Right cardiac atrium (tissue), 5 donors: Measurements from ENCODE around the gene ZNF174. TPM values are rescaled to one million over a fixed set of nuclear protein-coding genes. Genes with fewer than 3 reads are reported as not detected.

Source experiments
- ATAC-seq, 2 donors: fragments of 200-7000 bp; cut with Tn5 transposase; one replicate each; pipeline versions ENCODE4 v1.8.0 to v1.9.1; 2020; ENCODE audit warnings: moderate library complexity in 2 of 2, mild to moderate bottlenecking in 1 of 2
- DNase-seq, 3 donors: peaks; one replicate each; pipeline ENCODE4 v3.0.0-alpha.2; 2020
- H3K27ac ChIP-seq: one replicate; pipeline ENCODE4 v1.5.1; 2013; ENCODE audit warnings: mild to moderate bottlenecking, low read length, control low read depth, moderate library complexity
- H3K27me3 ChIP-seq: one replicate; pipeline ENCODE4 v1.6.1; 2013; ENCODE audit not compliant: control insufficient read depth, insufficient read depth
- H3K4me1 ChIP-seq: one replicate; pipeline ENCODE4 v1.6.1; 2013; ENCODE audit warnings: low read length; ENCODE audit not compliant: control insufficient read depth, insufficient read depth
- H3K4me3 ChIP-seq: one replicate; pipeline ENCODE4 v1.5.1; 2013; ENCODE audit warnings: low read length, control low read depth
- H3K9me3 ChIP-seq: one replicate; pipeline ENCODE4 v1.6.1; 2013; ENCODE audit warnings: low read length; ENCODE audit not compliant: control insufficient read depth
- WGBS: extraction: QIAGEN DNeasy Blood & Tissue Kit; methylation state at CpG from one replicate; pipeline ENCODE4 v1.1.7; 2013; 5-methylcytosine and 5-hydroxymethylcytosine counted together
- intact Hi-C, 4 donors: fragments of 100-400 bp; cut with DNase I; formaldehyde crosslinking; loops; one replicate each; pipeline versions ENCODE4 v1.11.0 to v1.14.0; 2022 to 2023
- long read RNA-seq, 4 donors: library from polyadenylated mRNA; unstranded; transcript quantifications; one replicate each; pipeline ENCODE4 v2.0.0, GENCODE V29; 2020 to 2021
- polyA plus RNA-seq: library from polyadenylated mRNA; stranded (reverse); fragments of 200-250 nt; gene quantifications from one replicate; pipeline ENCODE4 v1.2.3, GENCODE V29; 2013
- total RNA-seq, 4 donors: library from RNA; stranded (reverse); fragmentation: NEBNext Ultra II Directional; extraction: Animal tissue kit (Norgen Biotek cat#: 25700); gene quantifications; one replicate each; pipeline ENCODE4 v1.2.1, GENCODE V29; 2021
- donor health status: healthy with polysubstance abuse.
- donor health status: DM: no; HTN: yes; CAD: no.
- donor health status: DM: no; HTN: no; CAD: no.
- donor health status: DM: no; HTN: yes; CAD: no; lungs with severe emphysema.
- donor health status: DM: yes; HTN: yes; CAD: no.

Gene ZNF174
- 10 to 100 TPM in 3 of 4 donors, 1 to 10 TPM in 1; 8.9 to 13.5 (median 11.8) TPM for total RNA-seq
- 11.1 TPM for polyA plus RNA-seq
- long read RNA-seq, donor 1, transcript ZNF174-201 (3 exons, 2,260 nt): major isoform, 18 of 25 reads
- long read RNA-seq, donor 1, partial matches to known transcripts: 1 of 25 reads
- long read RNA-seq, donor 1, other reads (novel, unspliced or antisense): 2 of 25 reads
- long read RNA-seq, donor 2, transcript ZNF174-201 (3 exons, 2,260 nt): major isoform, 8 of 12 reads
- long read RNA-seq, donor 2, partial matches to known transcripts: 0 of 12 reads
- long read RNA-seq, donor 2, other reads (novel, unspliced or antisense): 2 of 12 reads
- long read RNA-seq, donor 3, transcript ZNF174-201 (3 exons, 2,260 nt): major isoform, 26 of 41 reads
- long read RNA-seq, donor 3, transcript ZNF174-202 (3 exons, 1,557 nt): minor isoform, 11 of 41 reads
- long read RNA-seq, donor 3, partial matches to known transcripts: 0 of 41 reads
- long read RNA-seq, donor 3, other reads (novel, unspliced or antisense): 2 of 41 reads
- long read RNA-seq, donor 4, transcript ZNF174-201 (3 exons, 2,260 nt): major isoform, 15 of 17 reads
- long read RNA-seq, donor 4, partial matches to known transcripts: 0 of 17 reads
- long read RNA-seq, donor 4, other reads (novel, unspliced or antisense): 0 of 17 reads

DNA sequence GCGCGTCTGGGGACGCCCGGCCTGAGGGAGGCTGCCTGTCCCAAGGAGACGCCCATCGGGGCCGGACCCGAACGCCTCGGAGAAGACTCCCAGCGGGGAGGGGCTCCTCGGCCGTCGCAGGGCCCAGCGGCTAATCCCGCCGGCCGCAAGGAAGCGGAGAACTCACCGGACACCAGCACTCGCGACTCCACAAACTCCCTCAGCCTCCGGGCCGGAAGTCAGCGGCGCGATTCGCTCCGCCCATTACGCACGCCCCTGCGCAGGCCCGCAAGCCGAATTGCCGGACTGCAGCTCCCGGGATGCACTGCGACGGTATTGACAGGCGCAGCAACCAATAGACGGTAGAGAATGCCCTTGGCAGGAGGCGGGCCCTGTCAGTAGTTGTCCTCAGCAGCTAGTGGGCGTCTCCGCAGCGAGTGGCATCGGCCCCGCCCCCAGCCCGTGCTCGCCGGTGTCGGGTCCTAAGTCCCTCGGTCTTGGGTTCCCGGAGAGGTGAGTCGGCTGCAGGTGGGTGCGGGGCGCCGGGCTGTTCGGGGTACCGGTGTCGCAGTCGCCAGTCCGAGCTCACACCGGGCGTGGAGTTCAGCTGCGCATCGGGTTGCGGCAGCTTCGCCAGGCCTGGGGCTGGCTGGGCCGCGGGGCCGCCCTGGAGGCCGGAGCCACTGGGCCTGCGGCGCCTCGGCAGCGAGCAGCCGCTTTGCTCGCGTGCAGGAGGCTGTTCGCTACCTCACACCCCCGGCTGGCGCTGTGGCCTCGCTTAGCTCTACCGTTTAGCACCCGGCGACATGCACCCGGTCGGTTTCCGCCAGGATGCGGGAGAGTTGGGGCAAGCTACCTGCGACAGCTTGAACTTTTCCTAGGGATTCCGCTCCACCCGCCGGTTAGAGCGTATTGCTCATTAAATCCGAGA lies at the start of gene ZNF174, which contains the start of gene ZSCAN32:
Gene ZNF174, plus strand, starts transcription at position 437 of the 910 bp plus-strand sequence. CDS start 790 bp downstream, outside the sequence.
Gene ZSCAN32, minus strand, starts transcription at position 226 of the 910 bp plus-strand sequence. CDS start 3,447 bp downstream, outside the sequence.
- Histone ChIP-seq H3K9me3 (peaks cover 12% of the 10 kb centered on the region), H3K4me1 (peaks cover 7% of the 10 kb centered on the region), H3K4me3 (peak within 1 kb of the TSS; percentile 97), H3K27ac (peak within 1 kb of the TSS; percentile 92), H3K27me3 (no peaks in the 10 kb centered on the region)
- intact Hi-C loops: loop anchor here in 3 of 4 donors (5.0 to 10.0 kb wide), 4 partner anchors 54 to 96 kb away; partner anchors contain the start of genes C16orf90 (in 1 of the 3), TIGD7 (in 1 of the 3) and ZNF75A (in 1 of the 3)
- peak; percentile 98 to 99 (median 99) for DNase-seq
- WGBS: under 1% methylated on average over 95 of the region's 95 CpGs
- ATAC-seq: peak; percentile 100

- Histone ChIP-seq H3K4me1 (no peaks in the 10 kb centered on the region), H3K9me3 (no peaks in the 10 kb centered on the region), H3K27ac (no peak within 1 kb of the TSS), H3K4me3 (no peak within 1 kb of the TSS), H3K27me3 (no peaks in the 10 kb centered on the region)
- ATAC-seq: no peak
- DNase-seq: no peak
- WGBS: 63% methylated on average over 3 of the region's 3 CpGs
- intact Hi-C loops: no loop called here
Measured at GRCh38 chr16:3355589-3355988, 45.4 kb upstream of the ZNF174 start, which contains the start of gene OR2C1. OR2C1 (plus strand) TSS chr16:3355889; CDS start chr16:3355941, 52 bp downstream.

DNA sequence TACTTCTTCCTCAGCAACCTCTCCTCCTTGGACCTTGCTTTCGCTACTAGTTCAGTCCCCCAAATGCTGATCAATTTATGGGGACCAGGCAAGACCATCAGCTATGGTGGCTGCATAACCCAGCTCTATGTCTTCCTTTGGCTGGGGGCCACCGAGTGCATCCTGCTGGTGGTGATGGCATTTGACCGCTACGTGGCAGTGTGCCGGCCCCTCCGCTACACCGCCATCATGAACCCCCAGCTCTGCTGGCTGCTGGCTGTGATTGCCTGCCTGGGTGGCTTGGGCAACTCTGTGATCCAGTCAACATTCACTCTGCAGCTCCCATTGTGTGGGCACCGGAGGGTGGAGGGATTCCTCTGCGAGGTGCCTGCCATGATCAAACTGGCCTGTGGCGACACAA lies 44.9 kb upstream of the ZNF174 start:
- no peaks in the 10 kb centered on the region for H3K27me3 ChIP-seq
- H3K9me3 ChIP-seq: no peaks in the 10 kb centered on the region
- intact Hi-C loops: no loop called here
- H3K4me3 ChIP-seq: no peak overlapping the region
- no peak for DNase-seq
- 84% methylated on average over 10 of the region's 10 CpGs for WGBS
- H3K27ac ChIP-seq: no peak overlapping the region
- ATAC-seq: no peak
- H3K4me1 ChIP-seq: no peaks in the 10 kb centered on the region

GRCh38 chr16:3358871-3359270 lies 42.1 kb upstream of the ZNF174 start:
- H3K4me1 ChIP-seq: no peaks in the 10 kb centered on the region
- 45% methylated on average over 1 of the region's 1 CpG for WGBS
- H3K9me3 ChIP-seq: no peaks in the 10 kb centered on the region
- intact Hi-C loops: no loop called here
- ATAC-seq (no peak), DNase-seq (no peak)
- H3K4me3 ChIP-seq: no peak overlapping the region
- no peaks in the 10 kb centered on the region for H3K27me3 ChIP-seq
- H3K27ac ChIP-seq: no peak overlapping the region

GRCh38 chr16:3362931-3363330 lies 38.1 kb upstream of the ZNF174 start:
- no peaks in the 10 kb centered on the region for H3K9me3 ChIP-seq
- no peak overlapping the region for H3K27ac ChIP-seq
- intact Hi-C loops: no loop called here
- H3K4me3 ChIP-seq: no peak overlapping the region
- H3K27me3 ChIP-seq: no peaks in the 10 kb centered on the region
- H3K4me1 ChIP-seq: peaks cover 1% of the 10 kb centered on the region
- no peak for ATAC-seq
- DNase-seq: no peak

DNA sequence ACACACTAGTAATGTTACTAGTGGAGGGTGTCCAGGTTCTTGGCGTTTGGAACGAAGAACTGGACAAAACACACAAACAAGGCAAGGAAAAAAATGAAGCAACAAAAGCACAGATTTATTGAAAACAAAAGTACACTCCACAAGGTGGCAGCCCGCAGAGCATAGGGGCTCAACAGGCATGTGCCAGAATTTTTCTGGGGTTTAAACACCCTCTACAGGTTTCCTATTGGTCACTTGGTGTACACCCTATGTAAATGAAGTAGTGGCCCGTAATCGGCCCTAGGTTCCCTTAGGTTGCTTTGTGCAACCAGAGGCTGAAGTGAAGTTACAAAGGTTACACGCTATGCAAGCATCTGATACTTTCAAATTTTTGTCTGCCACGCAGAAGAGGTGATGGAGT lies 37.2 kb upstream of the ZNF174 start:
- ATAC-seq (no peak), DNase-seq (no peak)
- no peaks in the 10 kb centered on the region for H3K9me3 ChIP-seq
- H3K27ac ChIP-seq: no peak overlapping the region
- no peaks in the 10 kb centered on the region for H3K27me3 ChIP-seq
- WGBS: 92% methylated on average over 7 of the region's 7 CpGs
- intact Hi-C loops: no loop called here
- no peak overlapping the region for H3K4me3 ChIP-seq
- H3K4me1 ChIP-seq: peaks cover 1% of the 10 kb centered on the region

- H3K27me3 ChIP-seq: no peaks in the 10 kb centered on the region
- H3K27ac ChIP-seq: peak overlapping the region; percentile 89
- H3K9me3 ChIP-seq: no peaks in the 10 kb centered on the region
- peak; percentile 98 to 99 for ATAC-seq
- H3K4me1 ChIP-seq: peaks cover 1% of the 10 kb centered on the region
- peak; percentile 93 to 95 (median 93) for DNase-seq
- H3K4me3 ChIP-seq: peak overlapping the region; percentile 73
- intact Hi-C loops: no loop called here
- 11% methylated on average over 42 of the region's 42 CpGs for WGBS
Measured at GRCh38 chr16:3364774-3365427, 36.1 kb upstream of the ZNF174 start.

GRCh38 chr16:3369073-3369472 lies 31.9 kb upstream of the ZNF174 start:
- DNase-seq (no peak), ATAC-seq (no peak)
- Histone ChIP-seq H3K9me3 (no peaks in the 10 kb centered on the region), H3K27ac (no peak overlapping the region), H3K4me3 (no peak overlapping the region), H3K27me3 (no peaks in the 10 kb centered on the region), H3K4me1 (peaks cover 1% of the 10 kb centered on the region)
- 92% methylated on average over 11 of the region's 11 CpGs for WGBS
- intact Hi-C loops: no loop called here

GRCh38 chr16:3375680-3376079 lies 25.3 kb upstream of the ZNF174 start:
- peaks cover 8% of the 10 kb centered on the region for H3K9me3 ChIP-seq
- no peak for DNase-seq

DNA sequence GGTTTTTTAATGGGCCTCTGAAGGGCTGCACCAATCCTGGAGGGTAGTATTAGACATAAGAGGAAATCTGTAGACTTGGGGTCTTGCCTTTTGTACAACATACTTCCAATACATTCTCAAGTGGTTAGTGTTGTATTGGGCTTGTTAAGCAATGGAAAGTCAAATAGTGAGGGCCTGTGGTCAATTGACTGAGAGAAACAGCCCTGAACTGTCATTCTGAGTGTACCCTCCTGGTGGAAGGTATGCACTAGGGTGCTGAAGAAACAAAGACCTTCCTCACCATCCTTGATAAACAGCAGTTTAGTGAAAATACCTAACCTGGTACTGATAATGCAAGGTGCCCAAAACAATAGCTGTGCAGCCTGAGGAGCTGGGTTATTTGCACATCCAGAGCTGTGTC lies 23.1 kb upstream of the ZNF174 start:
- intact Hi-C loops: loop anchor here in 1 of 4 donors (5.0 kb wide), 1 partner anchor 34 kb away; no protein-coding TSS in a partner anchor
- no peak overlapping the region for H3K27ac ChIP-seq
- no peaks in the 10 kb centered on the region for H3K27me3 ChIP-seq
- ATAC-seq (no peak), DNase-seq (no peak)
- no peaks in the 10 kb centered on the region for H3K4me1 ChIP-seq
- no peak overlapping the region for H3K4me3 ChIP-seq
- peaks cover 22% of the 10 kb centered on the region for H3K9me3 ChIP-seq

More at GRCh38 chr16:3375680-3376079, 25.3 kb upstream of the ZNF174 start:
- no peak overlapping the region for H3K27ac ChIP-seq
- intact Hi-C loops: loop anchor here in 1 of 4 donors (5.0 kb wide), 1 partner anchor 37 kb away; no protein-coding TSS in a partner anchor
- H3K4me1 ChIP-seq: no peaks in the 10 kb centered on the region
- 96% methylated on average over 5 of the region's 5 CpGs for WGBS
- ATAC-seq: no peak
- no peak overlapping the region for H3K4me3 ChIP-seq
- H3K27me3 ChIP-seq: no peaks in the 10 kb centered on the region
